NCI-H2029 treated with DMSO at 0.1 percent for 48 hours (cell line): ENCODE data around the gene PLEKHA7.

ENCODE experiments used
- DNase-seq: peaks from one replicate; lab custom pipeline; 2025; lab: John Stamatoyannopoulos, UW

Gene PLEKHA7

DNA sequence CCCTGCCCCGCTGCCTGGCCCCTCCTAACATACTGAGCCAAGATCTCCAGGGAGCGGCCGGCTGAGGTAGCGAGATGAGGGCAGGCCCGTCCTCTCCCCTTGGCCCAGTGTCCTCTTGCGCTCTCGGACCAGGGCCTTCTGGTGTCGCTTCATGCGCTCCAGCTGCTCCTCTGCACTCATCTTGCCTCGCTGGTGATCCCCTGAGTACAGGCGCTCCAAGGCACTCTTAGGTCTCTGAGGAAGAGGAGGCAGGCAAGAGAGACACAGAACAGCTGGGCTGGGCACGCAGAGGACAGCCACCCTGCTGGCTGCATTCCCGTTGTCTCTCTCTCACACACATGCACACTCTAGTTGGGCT is 225.2 kb downstream of the PLEKHA7 start:
- no peak for DNase-seq

DNA sequence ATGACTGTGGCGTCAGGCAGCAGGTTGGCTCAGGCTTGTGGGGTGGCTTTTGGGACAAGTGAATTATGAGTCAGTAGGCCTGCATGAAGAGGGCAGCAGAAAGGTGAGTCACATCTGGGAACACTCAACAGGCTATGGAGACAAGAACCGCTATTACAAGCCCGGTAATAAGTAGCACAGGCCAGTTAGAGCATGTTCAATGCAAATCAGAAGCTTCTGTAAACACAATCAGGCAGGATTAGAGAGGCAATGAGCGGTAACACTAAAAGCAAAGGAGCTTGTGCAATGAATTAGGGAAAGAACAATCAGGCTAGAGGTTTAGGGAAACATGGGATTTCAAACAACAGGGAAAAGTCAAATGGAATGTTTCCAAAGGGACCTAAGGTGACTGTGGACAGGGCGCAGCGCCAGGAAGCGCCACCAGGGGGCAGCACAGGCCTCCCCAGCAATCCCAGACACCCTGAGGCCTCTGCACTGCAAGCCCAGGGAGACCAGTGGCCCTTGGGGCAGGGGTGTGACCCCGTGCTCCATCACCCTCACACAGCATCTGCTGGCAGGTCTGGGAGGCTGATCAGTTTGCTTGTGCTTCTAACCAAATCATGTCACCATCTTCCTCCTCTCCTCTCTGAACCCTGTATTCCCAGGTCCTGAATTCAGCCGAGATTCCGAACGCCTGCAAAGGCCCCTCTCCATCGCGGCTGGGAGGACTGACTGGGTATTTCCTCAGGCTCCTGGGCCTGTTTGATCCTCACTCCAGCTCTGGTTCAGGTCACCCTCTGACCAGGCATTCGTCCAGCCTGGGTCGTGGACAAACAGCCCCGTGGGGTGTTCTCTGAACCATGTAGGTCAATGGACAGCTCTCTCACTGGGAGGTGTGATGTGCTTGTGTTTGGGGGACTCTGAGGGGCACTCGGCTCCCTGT is 225.8 kb downstream of the PLEKHA7 start:
- peak; percentile 34 for DNase-seq

DNA sequence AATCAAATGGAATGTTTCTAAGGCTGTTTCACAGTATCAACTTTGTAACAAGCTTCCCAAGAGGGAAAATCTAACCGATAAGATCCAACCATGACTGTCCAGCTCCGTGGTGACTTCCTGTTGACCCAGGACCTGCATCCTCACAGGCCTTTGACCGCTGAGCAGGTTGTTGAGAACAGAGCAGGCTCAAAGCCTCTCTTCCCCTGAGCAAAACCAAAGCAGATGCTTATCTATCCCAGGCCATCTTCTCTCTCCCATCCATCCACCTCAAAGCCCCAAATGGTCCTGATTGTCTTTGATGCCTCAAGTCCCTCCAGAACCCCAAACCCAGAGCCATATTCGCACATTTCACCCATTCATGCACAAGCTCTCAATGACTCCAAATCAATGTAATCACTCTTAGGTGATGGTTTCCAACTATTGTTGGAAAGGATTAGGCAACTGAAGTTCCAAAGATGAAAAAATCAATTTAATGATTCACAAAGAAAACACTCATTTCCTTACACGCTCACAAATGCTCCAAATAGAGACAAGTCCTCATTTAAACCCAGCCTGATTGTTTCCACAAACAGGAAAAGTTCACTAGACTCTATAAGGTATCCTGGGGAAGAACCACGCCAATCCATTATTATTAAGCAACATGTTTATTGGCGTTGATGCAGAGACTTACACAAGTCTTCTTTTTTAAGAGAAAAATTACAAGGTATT is 227.0 kb downstream of the PLEKHA7 start:
- no peak for DNase-seq

DNA sequence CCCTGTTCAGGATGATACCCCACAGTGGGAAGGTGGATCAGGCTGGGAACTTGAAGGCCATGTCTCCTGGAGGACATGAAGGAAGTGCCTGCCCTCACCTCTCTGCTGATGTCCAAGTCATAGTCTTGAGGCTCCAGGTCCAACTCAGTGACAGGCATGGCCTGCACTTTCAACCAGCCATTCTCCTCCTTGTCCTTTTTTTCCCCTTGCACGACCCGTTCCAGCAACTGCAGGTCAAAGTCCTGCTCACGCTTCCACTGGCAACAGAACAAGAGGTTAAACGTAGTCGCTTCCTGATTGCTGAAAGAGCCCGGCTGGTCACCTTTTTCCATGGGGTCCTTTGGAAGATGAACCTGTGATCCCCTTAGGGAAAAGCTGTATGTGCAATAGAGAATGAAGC is 228.1 kb downstream of the PLEKHA7 start:
- no peak for DNase-seq

DNA sequence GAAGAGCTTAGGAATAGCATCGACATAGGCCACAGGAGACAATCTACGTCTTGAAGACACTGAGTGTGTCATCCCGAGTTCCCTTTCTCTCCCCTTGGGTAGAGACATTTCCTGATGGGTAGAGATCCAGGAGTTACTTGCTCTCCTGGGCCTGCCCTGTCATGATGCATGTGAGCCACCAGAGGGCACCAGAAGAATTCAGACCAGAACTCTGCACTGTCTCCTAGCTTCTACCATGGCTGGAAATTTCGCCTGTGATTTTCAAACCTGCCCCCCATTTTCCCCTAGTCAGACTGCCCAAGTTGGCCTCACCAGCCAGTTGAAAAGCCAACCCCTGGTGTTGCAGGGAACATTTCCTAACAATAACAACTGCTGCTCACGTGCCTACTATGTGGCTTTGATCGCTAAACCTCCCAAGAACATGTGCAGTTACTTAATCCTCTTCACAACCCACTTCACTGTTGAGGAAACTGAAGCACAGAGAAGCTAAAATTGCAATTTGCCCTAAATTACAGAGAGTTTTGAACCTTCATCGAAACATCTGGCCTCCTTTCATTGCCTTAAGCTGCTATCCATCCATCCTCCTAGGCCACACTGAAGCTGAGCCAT is 228.6 kb downstream of the PLEKHA7 start:
- peak; percentile 48 for DNase-seq

DNA sequence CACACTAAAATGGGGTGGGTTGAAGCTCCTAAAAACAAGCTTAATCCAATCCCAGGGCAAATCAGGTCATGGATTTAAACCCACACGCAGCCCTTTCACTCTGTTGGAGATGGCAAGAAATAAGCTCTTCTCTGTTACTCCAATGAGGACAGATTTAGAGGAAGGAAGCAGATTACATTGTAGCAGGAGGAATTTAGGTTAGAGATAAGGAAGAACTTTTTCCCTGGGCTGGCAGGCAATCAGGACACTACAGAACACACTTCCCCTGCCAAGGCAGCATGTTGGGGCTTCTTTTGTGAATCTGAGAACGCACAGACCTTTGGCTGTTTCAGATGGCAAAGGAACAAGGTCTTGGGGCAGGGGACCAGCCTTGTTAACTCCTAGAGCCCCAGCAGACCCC is 229.5 kb downstream of the PLEKHA7 start:
- no peak for DNase-seq

DNA sequence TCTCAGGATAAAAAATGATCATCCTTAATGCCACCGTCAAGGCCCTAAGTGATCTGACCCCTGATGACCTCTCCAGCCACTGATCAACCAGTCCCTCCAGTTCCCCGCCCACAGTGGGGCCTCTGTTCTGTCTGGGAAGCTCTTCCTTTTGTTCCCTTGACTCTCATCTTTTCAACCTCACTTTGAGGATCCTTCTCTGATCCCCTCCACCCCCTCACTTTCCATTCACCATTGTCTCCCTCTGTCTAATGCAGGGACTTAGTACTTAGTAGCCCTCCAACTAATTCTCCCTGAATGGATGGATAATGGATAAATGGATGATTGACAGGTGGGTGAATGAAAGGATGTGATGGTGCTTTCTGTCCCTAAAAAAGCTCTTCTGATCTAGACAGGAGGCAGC is 230.1 kb downstream of the PLEKHA7 start:
- no peak for DNase-seq

DNA sequence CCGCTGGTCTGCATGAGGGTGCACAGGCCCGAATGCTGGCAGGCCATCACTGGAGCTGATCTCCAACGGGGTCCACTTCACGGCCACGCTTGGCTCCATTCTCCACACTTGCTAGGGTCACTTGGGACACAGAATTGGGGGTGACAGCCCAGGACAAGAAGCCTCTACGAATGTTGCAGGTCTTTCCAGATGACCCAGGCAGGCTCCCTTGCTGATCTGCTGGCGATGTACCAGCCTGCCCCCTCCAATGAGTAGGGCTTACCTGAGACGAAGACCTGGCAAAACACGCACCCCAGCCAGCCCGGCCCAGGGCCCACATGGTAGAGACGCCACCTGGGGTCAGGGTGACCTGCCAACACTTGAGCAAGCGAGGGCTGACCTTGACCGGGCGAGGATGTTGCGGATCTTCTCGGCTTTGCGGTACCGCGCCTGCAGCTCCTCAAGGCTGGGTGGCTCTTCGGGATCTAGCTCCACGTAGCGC is 230.9 kb downstream of the PLEKHA7 start:
- no peak for DNase-seq

DNA sequence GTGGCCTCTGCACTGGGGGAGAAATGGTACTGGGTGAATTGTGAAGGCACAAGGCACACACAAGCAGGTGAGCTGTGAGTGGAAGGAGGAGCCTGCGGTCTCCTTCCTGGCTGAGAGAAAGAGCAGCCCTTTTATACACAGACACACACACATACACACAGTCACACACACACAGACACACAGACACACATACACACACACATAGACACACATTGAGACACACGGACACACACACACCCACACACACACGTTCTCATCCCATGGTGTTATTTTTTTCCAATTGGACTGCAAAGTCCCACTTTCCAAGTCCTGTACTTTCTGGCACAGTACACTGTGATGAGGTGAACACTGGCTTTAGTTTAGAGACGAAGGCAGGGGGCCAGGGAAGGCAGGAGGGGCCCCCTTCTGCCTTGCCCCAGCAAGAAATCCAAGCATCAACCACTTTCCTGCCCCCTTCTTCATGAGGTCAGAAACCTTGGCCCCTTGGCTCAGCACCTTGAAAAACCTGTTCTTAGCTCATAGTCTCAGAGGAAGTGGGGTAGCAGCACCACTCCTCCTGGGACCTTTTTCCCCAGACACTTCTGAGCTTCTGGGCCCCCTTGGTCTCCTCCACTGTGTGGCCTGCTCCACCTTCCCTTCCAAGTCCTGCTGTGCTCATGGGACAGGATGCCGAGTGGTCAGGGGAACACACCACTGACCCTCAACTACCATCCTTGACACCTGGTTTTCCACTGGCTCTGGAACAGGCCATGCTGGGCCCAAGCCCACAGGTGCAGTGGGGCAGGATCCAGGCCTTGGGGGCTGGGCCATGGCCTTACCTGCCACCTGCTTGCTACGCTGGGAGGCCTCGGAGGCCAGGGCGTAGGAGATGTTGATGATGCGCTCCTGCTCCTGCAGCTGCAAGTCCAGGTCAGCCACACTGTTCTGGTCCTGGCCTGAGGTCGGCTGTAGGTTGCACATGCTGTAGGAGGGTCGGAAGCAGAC is 232.0 kb downstream of the PLEKHA7 start:
- DNase-seq: no peak

DNA sequence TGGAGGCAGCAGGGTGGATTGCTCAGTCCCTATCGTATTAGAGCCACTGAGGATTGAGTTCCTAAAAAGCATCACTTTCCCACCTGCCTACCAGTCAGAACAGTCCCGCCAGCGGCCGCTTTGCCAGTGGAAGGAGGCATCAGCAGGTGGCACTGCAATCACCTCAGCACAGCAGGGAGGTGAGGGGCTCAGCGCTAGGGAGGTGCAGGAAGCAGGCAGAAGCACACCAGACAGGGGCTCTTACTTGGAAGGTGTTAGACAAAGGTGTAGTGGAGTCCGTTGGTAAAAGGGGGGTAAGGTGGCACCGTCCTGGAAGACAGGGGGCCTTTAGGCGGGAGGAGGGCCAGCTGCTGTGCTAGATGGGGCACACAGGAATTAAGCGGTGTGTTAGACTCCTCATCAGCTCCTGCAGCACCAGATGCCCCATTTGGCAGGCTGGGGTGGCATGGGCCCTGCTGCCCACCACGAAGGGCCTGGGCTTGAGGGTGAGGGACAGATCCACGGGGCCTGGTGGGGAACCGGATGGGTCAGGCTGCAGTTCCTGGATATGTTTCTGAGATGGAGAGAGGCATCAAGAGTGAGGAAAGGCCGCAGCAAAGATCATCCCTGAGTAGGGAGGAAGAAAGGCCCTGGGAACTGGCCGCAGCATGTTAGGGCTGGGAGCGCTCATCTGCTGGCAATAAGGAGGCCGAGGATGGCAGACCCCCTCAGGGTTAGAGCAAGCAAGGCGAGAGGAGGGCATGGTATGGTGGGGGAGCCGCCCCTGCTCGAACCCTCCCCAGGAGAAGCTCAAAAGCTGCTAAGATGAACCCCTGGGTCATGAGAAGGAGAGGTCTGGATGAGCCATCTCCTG is 233.3 kb downstream of the PLEKHA7 start:
- DNase-seq: no peak

DNA sequence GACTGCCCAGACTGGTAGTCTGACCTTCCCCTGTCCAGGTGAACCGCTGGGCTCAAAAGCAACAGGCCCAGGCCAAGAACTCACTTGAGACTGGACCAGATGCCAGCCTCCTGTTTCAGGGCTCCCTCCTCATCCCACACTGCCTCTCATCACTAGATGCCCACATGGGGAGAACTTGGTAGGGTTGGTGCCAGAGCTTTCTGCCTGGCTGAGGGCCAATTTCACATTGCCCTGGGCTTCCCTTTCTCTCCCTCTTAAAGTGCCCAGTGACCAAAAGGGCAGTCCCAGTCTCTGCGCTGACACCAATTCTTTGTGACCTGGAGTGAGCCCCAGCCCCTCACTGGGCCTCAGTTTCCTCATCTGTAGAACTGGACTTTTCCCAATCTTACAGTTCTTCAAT is 234.1 kb downstream of the PLEKHA7 start:
- DNase-seq: no peak

DNA sequence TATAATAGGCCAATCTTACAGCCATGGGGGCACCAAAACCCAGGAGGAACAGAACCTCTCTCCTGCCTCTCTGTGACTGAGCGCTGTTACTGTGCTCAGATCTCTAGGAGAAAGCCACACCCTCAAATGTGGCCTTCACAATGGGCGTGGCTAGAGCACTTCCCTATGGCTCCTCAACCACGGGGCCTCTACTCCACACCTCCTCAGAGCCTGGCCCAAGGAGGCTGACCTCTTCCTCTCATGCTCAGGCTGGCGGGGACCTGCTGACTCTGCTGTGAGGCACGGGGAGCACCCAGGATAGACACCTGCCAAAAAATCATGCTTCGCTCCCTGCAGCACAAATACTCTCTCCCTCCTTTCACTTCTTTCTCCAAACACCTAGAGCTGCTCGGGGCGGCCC is 234.8 kb downstream of the PLEKHA7 start:
- DNase-seq: no peak

DNA sequence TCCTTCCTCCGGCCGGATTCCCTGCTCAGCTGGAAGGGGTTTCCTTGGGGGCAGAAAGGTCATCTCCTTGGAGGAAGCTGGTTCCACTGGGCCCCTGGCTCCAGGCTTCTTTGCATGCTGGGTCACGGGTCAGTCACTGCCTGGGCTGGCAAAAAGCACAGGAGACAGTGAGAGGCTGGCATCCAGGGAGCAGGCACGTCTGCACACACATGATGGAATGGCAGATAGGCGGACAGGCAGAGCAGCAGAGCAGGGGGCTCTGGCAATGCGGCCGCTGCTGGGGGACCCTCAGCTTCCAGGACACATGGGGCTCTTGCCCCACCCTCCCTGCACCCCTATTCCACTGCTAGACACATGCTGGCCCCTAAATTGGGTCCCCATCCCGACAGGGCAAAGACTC is 235.3 kb downstream of the PLEKHA7 start:
- DNase-seq: no peak

DNA sequence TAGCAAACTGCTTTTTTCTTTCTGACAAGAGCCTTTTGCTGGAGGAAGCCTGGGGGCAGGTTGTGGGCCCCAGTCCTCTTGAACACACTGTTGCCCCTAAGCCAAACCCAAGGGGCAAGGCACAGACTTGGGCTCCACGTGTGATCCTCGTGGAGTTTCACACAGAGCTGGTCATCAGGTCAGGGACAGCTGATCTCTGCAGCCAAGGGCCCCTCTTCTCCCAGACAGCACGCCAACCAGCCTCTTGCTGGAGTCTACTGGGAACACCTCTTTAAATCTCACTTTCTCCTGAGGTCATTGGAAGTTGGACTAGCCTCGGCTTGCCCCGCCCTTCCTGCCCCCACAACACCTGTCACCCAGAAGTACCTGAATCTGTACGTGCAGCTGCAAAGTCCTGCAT is 235.9 kb downstream of the PLEKHA7 start:
- no peak for DNase-seq

DNA sequence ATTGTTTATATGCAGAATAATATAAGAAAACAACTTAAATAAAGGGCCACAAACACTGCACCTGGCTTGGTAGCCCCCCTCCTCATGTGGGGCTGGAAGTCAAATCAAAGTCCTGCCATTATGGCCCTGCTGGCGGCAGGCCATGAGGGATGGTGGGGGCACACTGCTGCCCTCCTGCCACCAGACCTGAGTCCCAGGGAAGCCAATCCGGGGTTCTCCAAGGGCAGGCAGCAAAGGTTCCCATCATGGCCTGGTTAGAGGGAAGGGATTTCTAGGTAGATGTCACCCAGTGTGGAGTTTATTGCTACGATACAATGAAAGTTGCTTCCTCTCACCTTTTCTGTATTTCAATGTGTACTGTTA is 236.6 kb downstream of the PLEKHA7 start:
- no peak for DNase-seq

DNA sequence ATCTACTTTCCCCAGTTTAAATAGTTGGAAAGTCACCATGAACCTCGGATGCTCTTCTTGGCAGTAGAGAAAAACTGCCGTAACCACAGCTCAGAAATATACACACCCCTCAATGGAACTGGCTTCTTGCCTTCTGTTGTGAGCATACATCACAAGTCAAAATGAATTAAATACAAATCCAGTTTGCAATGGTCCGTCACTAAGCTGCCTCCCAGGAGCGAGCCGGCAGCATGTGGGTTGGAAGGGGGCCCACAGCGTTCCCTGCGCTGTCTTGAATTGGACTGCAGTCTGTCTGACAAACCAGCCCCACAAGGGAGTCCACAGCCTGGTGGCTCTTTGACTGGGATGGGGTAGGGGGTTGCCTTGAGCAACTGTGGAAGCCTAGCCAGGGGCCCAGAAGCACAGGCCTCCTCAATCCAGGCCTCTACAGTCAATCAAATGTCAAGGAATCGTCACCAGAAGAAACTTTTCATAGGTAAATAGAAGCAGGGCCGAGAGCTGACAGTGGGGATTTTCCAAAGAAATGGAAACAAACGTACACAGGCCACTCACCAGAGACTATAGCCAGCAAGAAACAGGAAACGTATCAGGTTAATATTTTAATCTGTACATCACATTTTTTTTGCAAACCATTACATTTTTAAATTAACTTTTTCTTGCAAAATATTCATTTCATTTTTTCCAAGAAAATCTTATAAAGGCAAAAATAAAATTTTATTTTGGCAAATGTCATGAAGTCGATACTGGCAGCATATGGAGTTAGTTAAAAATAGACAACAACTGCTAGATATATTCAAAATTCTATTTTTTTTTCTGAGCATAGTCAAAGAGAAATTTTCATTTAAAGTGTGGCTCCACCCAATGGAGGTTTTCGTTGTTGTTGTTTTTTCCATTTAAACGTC is 237.3 kb downstream of the PLEKHA7 start:
- DNase-seq: no peak

DNA sequence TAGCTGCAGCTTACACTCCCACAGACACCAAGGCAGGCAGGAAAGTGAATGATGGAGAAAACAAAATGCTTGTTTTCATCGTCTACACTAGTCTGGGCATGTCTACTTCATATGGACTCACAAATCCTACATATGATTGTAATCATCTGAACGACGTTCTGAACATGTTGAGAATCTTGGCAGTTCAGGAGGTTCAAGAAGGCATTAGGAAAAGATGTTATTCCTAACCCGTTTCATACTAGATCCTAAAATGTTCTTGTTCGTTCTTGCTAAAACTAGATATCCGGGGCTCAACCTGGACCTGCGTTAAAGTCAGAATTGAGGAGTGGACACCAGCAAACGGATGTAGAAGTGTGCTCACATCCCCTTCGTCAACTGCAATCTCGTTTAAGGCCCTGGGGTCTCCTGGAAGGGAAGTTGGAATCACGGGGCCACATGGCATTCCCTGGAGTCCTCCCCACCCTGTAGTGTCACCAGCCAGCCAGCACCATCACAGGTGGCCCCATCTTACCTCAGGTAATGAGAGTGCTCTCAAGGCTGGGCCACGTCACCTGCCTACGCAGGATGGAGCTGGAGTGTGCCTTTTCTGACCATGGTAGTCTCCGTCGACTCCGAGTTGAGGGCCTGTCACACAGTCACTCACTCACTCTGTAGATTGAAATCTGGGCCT is 238.5 kb downstream of the PLEKHA7 start:
- DNase-seq: no peak

DNA sequence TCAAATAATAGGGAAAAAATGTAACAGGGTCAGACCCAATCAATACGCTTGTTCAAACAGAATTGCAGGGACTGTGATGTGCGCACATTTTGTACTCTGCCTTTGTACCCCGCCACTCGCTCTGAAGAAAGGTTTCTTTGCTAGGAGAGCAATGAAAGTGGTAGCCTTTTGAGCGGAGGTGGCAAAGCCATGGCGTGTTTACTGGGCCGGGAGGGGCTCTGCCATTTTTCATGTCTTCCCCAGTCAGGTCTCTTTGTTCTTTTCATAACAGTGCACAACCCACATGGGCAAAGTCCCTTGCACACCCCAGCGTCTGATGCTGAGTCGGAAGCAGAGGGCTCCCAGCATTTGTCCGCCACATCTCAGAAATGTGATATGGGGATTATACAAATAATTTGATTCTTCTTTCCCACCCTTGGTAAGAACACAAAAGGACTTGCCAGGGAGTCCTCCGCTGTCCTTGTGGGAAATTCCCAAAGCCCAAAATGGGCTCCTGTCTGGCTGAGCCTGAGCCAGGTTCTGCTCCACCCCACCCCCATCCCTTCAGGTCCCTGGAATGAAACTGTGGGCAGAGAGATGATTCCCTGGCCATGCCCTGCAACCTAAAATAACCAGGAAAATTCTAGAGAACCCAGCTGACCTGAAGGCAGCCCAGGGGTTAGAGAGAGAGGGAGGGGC is 239.1 kb downstream of the PLEKHA7 start:
- no peak for DNase-seq
